ENCODE results near the gene FBP1.

Gene FBP1

DNA sequence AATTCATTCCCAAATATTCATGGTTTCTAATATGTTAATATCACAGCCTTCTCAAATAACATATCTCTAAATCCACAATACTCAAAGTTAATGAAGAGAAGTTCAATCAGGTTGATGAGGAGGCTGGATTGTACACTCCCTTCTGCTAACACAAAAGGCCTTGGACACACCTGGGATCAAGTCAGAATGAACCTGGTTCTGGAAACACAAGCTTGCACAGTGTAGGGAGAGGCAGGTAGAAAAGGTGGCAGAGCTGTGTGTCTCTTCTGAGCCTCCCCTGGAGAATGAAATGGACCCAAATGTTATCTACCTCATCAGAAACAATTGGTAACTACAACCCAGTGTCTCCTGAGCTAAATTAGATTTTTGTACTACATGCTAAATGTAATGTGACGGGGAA lies 40.7 kb upstream of the FBP1 start:
- in situ Hi-C loops (cut with HindIII; ENCODE audit: low pct_ligation_motif_present, low sequenced_read_pairs), result no loop called here
- no peak overlapping the region for H3K27ac ChIP-seq
- no peaks in the 10 kb centered on the region for H3K36me3 ChIP-seq (replicated peaks)
- no peak overlapping the region for H3K4me3 ChIP-seq (ENCODE audit: low read depth, low read length)
- TF ChIP-seq, protein P1, sequence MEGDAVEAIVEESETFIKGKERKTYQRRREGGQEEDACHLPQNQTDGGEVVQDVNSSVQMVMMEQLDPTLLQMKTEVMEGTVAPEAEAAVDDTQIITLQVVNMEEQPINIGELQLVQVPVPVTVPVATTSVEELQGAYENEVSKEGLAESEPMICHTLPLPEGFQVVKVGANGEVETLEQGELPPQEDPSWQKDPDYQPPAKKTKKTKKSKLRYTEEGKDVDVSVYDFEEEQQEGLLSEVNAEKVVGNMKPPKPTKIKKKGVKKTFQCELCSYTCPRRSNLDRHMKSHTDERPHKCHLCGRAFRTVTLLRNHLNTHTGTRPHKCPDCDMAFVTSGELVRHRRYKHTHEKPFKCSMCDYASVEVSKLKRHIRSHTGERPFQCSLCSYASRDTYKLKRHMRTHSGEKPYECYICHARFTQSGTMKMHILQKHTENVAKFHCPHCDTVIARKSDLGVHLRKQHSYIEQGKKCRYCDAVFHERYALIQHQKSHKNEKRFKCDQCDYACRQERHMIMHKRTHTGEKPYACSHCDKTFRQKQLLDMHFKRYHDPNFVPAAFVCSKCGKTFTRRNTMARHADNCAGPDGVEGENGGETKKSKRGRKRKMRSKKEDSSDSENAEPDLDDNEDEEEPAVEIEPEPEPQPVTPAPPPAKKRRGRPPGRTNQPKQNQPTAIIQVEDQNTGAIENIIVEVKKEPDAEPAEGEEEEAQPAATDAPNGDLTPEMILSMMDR (IDR thresholded peaks at IDR 0.05; ENCODE audit: low read depth, low read length, missing control alignments), result no peak
- DNase-seq, result no peak
- no peaks in the 10 kb centered on the region for H3K27me3 ChIP-seq (replicated peaks)

DNA sequence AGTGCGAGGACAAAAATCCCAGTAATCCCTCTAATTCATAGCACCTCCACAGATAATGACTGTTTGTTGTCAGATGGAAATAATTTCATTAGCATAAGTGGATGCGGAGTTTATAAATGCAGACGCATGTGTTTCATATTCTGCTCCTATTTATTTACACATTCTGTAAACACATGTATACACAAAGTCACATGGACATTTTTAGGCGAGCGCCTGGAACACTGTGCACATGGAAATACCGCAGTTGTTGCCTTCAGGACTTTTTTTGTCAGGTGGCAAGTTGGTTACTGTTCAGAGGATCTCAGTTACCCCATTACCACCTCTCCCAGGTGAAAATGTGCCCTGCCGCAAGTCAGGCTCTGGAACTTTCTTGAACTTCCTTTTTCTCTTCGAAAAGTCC lies 40.3 kb upstream of the FBP1 start:
- in situ Hi-C loops (cut with HindIII; ENCODE audit: low pct_ligation_motif_present, low sequenced_read_pairs), result no loop called here
- TF ChIP-seq, protein P1 (IDR thresholded peaks at IDR 0.05; ENCODE audit: low read depth, low read length, missing control alignments), result no peak
- DNase-seq, result no peak

DNA sequence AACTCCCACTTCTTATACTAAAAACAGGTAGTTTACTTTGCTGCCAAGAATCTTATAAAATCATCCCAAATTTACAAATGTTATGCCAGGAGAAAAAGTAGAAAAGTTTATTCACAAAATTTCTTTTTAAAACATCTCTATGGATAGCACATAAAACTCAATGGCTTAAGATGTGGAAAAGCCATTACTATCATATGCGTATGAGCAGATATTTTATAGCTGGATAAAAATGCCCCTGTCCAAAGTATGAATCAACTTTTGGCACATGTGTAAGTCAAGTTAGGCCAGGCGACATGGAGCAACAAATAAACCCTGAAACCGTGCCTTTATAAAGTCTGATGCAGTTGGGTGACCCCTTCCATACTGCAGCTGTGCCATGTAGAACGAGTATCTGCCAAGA lies 38.6 kb upstream of the FBP1 start:
- H3K4me3 ChIP-seq (ENCODE audit: low read depth, low read length), result no peak overlapping the region
- DNase-seq, result no peak
- H3K27me3 ChIP-seq (replicated peaks), result no peaks in the 10 kb centered on the region
- TF ChIP-seq, protein P1 (IDR thresholded peaks at IDR 0.05; ENCODE audit: low read depth, low read length, missing control alignments), result no peak
- H3K36me3 ChIP-seq (replicated peaks), result no peaks in the 10 kb centered on the region
- in situ Hi-C loops (cut with HindIII; ENCODE audit: low pct_ligation_motif_present, low sequenced_read_pairs), result no loop called here
- no peak overlapping the region for H3K27ac ChIP-seq

More for the DNA sequence above, 40.3 kb upstream of the FBP1 start:
- no peak overlapping the region for H3K4me3 ChIP-seq (ENCODE audit: low read depth, low read length)
- no peaks in the 10 kb centered on the region for H3K36me3 ChIP-seq (replicated peaks)
- H3K27me3 ChIP-seq (replicated peaks), result no peaks in the 10 kb centered on the region
- no peak overlapping the region for H3K27ac ChIP-seq

DNA sequence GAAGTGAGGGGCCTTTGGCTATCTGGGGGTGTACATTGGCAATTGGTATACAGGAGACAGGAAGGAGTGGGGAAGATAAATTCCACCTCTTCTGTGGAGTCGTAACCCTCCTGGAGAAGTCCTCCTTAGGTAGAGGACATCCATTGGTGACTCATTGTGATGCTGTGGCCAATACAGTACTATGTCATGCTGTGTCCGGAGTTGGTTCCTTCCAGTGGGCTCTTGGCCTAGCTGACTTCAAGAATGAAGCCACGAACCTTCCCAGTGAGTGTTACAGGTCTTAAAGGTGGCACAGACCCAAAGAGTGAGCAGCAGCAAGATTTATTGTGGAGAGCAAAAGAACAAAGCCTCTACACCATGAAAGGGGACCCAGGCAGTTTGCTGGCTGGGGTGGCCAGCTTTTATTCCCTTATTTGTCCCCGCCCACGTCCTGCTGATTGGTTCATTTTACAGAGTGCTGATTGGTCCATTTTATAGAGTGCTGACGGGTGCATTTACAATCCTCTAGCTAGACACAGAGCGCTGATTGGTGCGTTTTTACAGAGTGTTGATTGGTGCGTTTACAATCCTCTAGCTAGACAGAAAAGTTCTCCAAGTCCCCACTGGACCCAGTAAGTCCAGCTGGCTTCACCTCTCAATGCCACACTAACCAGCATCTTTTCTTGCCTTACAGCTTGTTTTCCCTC lies 37.3 kb upstream of the FBP1 start:
- no peak overlapping the region for H3K27ac ChIP-seq
- H3K4me3 ChIP-seq (ENCODE audit: low read depth, low read length), result no peak overlapping the region
- no peaks in the 10 kb centered on the region for H3K36me3 ChIP-seq (replicated peaks)
- H3K27me3 ChIP-seq (replicated peaks), result no peaks in the 10 kb centered on the region
- TF ChIP-seq, protein P1 (IDR thresholded peaks at IDR 0.05; ENCODE audit: low read depth, low read length, missing control alignments), result no peak
- in situ Hi-C loops (cut with HindIII; ENCODE audit: low pct_ligation_motif_present, low sequenced_read_pairs), result no loop called here
- DNase-seq, result no peak

DNA sequence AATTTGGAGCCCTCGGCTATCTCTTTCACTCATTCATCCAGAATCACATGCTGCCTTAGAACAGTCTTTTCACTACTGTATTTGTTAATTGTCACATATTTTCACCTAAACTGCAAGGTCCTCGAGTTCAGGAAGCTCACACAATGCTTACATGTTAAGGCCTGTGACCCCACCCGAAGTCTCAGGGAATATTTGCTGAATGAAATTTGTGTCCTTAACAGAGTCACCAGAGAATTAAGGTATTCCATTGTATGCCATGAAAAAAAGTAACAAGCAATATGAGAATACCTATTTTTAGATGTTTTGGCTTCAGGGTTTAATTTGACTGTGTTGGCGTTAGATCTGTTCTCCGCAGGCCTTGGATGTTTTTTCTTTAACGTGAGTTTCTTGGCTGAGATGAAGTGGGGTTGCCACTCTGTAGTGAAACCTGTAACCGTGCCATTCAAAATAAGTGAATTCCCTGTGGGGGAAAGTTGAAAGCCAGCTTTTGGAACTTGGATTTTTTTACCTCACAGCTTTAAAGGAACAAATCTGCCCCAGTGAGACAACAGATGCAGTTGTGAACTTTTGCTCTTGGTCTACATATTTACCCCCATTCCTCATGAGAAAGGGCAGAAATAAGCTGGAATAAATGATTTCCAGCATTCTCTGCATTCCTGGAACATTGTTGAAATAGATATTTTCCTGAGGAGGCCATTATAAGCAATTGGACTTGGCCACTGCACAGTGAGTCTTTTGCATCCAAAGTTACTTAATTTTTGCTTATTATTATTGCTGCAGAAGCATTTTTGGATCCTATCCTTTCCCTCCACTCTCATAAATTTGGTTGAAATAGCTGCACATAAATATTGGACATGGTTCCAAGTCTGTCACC lies 35.9 kb upstream of the FBP1 start:
- H3K36me3 ChIP-seq (replicated peaks), result no peaks in the 10 kb centered on the region
- peak overlapping the region; percentile 73 for H3K27ac ChIP-seq
- TF ChIP-seq, protein P1 (IDR thresholded peaks at IDR 0.05; ENCODE audit: low read depth, low read length, missing control alignments), result no peak
- peak; percentile 44 for DNase-seq
- in situ Hi-C loops (cut with HindIII; ENCODE audit: low pct_ligation_motif_present, low sequenced_read_pairs), result no loop called here
- H3K4me3 ChIP-seq (ENCODE audit: low read depth, low read length), result no peak overlapping the region
- no peaks in the 10 kb centered on the region for H3K27me3 ChIP-seq (replicated peaks)

Data from brain microvascular endothelial cell (primary cell).